DMS153 treated with DMSO at 0.1 percent for 48 hours (cell line): ENCODE results near the gene ZNF184.
"Not testable (repeated sequence)": the region's sequence is repeated elsewhere in the genome, so short reads cannot be mapped to it uniquely, and the experiment has no call there.

Experiments
- DNase-seq: peaks from one replicate; lab custom pipeline; 2025; ENCODE audit not compliant: unreplicated experiment; lab: John Stamatoyannopoulos, UW

The ZNF184 gene

DNA sequence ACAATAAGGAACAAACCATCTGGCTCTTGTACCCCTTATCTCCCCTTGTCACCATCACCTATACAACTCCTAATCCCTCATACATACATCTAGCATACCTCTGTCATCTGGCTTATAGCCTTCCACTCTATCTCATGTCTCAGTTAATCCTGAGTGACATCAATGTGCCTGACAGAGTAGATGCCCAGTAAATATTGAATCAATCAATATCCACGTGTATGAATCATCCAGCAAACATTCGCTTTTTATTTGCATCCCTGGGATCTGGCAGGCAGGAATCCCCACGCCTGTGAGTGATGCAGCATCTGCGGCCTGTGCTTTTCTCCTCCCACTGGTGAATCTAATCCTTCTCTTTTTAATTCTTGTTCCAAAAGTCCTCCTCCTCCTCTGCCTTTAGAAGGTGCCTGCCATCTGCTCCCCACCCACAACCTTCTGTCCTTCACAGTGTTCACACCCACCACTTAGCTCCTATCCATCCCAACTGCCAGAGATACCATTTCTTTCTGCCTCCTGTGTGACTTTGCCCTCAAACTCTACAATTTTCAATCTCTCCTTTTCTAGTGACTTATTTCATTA lies 46.8 kb downstream of the ZNF184 start:
- DNase-seq, result no peak

DNA sequence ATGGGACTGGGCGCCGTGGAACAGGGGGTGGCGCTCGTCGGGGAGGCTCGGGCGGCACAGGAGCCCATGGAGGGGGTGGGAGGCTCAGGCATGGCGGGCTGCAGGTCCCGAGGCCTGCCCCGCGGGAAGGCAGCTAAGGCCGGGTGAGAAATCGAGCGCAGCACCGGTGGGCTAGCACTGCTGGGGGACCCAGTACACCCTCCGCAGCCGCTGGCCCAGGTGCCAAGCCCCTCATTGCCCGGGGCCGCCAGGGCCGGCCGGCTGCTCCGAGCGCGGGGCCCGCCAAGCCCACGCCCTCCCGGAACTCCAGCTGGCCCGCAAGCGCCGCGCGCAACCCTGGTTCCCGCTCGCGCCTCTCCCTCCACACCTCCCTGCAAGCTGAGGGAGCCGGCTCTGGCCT lies 48.1 kb downstream of the ZNF184 start:
- not testable (repeated sequence) for DNase-seq

DNA sequence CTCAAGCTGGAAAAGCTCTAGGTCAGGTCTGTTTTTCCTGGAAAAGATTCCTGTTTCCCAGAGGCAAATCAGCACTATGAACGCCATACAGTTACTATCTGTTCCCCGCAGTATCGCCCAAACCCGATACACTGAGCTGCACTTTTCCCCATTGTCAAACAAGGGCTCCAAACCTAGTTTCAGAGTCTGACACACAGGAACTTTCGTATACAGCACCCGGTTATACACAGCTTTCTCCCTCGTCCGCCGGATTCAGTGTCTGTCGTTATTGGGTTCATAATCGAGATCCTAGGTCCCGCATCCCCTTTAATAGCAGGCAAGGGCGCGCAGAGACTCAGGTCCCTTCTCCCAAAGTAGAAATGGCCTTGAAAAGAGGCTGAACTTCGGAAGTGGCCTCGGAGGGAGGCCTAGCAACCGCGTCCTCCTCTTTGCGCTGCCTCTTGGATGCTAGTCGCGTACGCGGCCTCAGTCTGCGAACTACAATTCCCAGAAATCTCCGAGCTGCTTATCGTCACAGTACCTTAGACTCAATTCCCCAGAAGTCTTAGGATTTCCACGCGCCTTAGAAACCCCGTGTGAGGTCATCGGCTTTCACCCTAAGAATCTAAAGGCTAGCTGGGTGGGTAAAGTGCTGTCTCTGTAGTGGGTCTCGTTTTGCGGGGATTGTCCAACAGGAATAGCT lies 50.1 kb downstream of the ZNF184 start:
- no peak for DNase-seq

DNA sequence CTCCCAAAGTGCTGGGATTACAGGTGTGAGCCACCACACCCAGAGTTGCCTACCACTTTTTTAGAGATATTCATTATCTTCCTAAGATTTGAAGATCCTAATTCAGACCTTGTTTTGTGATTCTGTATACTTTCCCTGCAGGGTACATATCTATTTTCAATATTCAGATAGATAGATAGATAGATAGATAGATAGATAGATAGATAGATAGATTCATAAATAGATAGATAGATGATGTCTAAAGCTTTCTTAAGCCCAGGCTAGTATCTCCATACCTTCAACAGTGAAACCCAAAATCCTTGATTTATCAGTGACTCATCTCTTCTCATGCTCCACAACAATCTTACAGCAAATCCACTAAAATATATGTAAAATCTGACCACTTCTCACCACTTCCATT lies 53.5 kb downstream of the ZNF184 start:
- no peak for DNase-seq

DNA sequence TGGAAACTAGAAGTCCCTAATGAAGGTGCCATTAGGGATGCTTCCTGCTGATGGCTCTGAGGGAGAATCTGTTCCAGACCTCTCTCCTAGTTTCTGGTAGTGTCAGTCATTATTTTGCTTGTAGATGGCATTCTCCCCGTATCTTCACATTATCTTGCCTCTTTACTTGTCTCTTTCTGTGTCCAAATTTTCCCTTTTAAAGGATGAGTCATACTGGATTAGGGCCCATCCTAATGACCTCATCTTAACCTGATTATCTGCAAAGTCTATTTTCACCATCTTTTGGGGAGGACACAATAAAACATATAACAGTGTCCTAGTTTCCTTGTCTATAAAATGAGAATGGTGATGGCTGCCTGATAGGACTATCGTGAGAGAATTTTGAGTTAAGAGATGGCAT lies 57.0 kb downstream of the ZNF184 start:
- no peak for DNase-seq

DNA sequence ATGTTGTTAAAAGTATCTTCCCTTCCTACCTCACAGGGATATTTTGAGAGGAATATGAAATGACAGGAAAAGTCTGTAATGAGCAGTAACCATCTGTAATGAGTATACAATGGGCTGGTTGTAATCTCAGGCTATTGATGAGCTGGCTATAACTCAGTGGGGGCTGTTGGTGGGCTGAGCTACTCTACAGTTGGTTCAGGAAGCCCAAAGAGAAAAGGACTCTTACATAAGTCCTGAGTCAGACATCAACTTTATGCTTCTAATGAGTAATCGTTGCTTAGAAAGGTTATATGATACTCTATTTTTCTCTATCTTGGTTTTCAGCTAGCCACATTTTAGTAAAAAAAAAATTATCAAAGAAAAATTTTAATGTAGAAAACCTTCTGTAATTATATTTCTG lies 57.9 kb downstream of the ZNF184 start:
- no peak for DNase-seq

DNA sequence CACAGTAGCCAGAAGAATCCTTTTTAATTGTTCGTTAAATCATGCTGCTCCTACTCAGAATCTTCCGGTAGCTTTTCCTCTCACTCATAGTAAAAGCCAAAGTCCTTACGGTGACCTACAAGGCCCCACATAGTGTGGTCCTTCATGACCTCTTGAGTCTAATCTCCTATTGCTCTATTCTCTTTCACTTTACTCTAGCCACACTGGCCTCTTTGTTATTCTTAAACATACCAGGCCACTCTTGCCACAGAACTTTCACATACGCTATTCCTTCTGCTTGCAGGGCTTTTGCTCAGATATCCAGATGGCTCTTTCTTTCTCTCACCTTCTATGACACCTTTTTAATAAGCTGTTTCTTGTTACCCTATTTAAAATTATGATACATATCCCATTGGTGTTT lies 58.6 kb downstream of the ZNF184 start:
- no peak for DNase-seq

DNA sequence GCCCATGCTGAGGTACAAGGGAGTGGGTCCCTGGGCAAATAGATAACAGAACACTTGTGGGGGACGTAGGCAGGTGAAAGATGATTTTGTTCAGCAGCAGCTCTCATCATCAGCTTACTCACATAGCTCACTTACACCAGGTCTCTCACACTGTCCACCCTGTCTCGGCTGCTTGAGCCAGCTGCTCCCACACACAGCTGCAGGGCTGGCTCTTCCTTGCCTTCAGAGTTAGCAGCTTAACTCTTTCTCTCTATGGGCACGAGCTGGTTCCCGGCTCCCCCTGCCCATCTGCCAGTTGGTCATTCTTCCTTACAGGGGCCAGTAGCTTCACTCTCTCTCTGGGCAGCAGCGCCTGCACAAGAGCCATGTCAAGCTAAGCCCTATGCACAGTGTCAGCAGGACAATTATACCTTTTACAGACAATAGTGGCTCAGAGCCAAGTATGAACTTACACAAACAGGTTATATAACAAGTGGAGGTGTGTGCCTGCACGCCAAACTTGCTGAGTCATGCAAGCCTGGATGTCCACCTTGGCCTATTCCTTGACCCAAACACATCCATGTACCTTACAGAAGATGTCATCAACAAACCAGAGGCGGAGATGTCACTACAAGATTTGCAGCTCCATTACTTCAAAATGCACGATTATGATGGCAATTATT lies 65.6 kb downstream of the ZNF184 start:
- no peak for DNase-seq

DNA sequence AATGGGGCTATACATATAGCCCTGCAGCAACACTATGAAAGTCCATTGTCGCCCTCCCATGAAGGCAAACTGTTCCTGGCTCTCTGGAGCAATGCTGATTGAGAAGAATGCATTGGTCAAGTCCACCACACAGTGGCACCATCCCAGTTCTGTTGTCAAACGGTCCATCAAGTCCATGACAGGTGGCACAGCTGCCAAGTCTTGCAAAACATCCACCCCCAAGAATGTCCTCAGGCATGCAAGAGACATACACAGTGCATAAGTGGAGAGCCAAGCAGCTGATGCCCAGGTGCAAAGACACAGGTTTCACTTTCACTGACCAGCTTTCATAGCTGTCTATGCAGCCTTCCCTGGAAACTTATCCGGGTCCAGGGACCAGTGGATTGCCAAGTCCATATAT lies 66.8 kb downstream of the ZNF184 start:
- no peak for DNase-seq

DNA sequence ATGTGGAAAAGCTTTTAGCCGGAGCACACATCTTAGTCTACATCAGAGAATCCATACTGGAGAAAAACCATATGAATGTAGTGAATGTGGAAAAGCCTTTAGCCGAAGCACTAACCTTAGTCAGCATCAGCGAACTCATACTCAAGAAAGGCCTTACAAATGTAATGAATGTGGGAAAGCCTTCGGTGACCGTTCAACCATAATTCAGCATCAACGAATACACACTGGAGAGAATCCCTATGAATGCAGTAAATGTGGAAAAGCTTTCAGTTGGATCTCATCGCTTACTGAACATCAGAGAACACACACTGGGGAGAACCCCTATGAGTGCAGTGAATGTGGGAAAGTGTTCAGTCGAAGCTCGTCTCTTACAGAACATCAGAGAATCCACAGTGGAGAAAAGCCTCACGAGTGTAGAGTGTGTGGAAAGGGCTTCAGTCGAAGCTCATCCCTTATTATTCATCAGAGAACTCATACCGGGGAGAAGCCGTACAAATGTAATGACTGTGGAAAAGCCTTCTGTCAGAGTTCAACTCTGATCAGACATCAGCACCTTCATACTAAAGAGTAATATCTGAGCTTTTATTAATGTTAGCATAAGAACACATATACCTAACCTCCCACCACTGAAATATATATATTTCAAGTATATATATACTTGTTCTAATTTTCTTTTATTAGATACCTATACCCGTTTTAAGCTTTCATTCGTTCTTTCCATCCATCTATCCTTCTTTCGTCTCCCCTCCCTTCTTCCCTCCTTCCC lies 71.8 kb downstream of the ZNF184 start:
- DNase-seq, result no peak
